Ectodermal cell (in vitro differentiated cells): ENCODE data around the gene AP5Z1.

Experiments
- H3K27ac ChIP-seq: 2 replicates; pipeline ENCODE4 v1.7.0; 2013; ENCODE audit warnings: mild to moderate bottlenecking, low read depth, low read length; ENCODE audit not compliant: insufficient read depth, poor library complexity, severe bottlenecking
- H3K27me3 ChIP-seq: 2 replicates; pipeline ENCODE4 v1.7.0; 2013; ENCODE audit warnings: mild to moderate bottlenecking, low read length; ENCODE audit not compliant: insufficient read depth, control insufficient read depth, poor library complexity, severe bottlenecking
- H3K36me3 ChIP-seq: one replicate; pipeline ENCODE4 v1.7.0; 2013; ENCODE audit warnings: low read length; ENCODE audit not compliant: control insufficient read depth, insufficient read depth
- H3K4me1 ChIP-seq: one replicate; pipeline ENCODE4 v1.7.0; 2013; ENCODE audit warnings: low read length; ENCODE audit not compliant: control insufficient read depth, insufficient read depth
- H3K4me3 ChIP-seq: 2 replicates; pipeline ENCODE4 v1.7.0; 2013; ENCODE audit warnings: low read depth, low read length, control low read depth; ENCODE audit not compliant: insufficient read depth
- H3K9me3 ChIP-seq: 2 replicates; pipeline ENCODE4 v1.7.0; 2013; ENCODE audit warnings: mild to moderate bottlenecking, low read length, moderate library complexity; ENCODE audit not compliant: control insufficient read depth
- WGBS, 2 experiments: methylation state at CpG; one replicate each; pipeline ENCODE4 v1.1.7; 2013; ENCODE audit warnings: missing lambda C conversion rate in 2 of 2; 5-methylcytosine and 5-hydroxymethylcytosine counted together

The AP5Z1 gene

GRCh38 chr7:4755045-4755444, 20.4 kb upstream of the AP5Z1 start:
- Histone ChIP-seq H3K4me1 (no peaks in the 10 kb centered on the region), H3K27me3 (no peaks in the 10 kb centered on the region), H3K9me3 (no peaks in the 10 kb centered on the region), H3K4me3 (no peak overlapping the region), H3K36me3 (peaks cover 26% of the 10 kb centered on the region), H3K27ac (no peak overlapping the region)
- 96% methylated on average over 24 of the region's 24 CpGs for WGBS, 2 experiments

- Histone ChIP-seq H3K9me3 (no peaks in the 10 kb centered on the region), H3K4me1 (no peaks in the 10 kb centered on the region), H3K36me3 (peaks cover 50% of the 10 kb centered on the region), H3K27ac (no peak overlapping the region), H3K4me3 (no peak overlapping the region), H3K27me3 (no peaks in the 10 kb centered on the region)
- WGBS, 2 experiments = 95 to 96% methylated on average over 19 of the region's 19 CpGs
These were observed 17.3 kb upstream of the AP5Z1 start for GRCh38 chr7:4758111-4758510.

GRCh38 chr7:4758791-4759190, 16.6 kb upstream of the AP5Z1 start:
- Histone ChIP-seq H3K36me3 (peaks cover 57% of the 10 kb centered on the region), H3K27ac (no peak overlapping the region), H3K4me1 (no peaks in the 10 kb centered on the region), H3K27me3 (no peaks in the 10 kb centered on the region), H3K9me3 (no peaks in the 10 kb centered on the region), H3K4me3 (no peak overlapping the region)
- WGBS, 2 experiments = 94 to 95% methylated on average over 29 of the region's 29 CpGs

- Histone ChIP-seq H3K27ac (no peak overlapping the region), H3K36me3 (peaks cover 58% of the 10 kb centered on the region), H3K4me3 (no peak overlapping the region), H3K27me3 (no peaks in the 10 kb centered on the region), H3K9me3 (no peaks in the 10 kb centered on the region), H3K4me1 (no peaks in the 10 kb centered on the region)
- 96 to 97% methylated on average over 40 of the region's 40 CpGs for WGBS, 2 experiments
These were observed 16.2 kb upstream of the AP5Z1 start for GRCh38 chr7:4759211-4759610.

DNA sequence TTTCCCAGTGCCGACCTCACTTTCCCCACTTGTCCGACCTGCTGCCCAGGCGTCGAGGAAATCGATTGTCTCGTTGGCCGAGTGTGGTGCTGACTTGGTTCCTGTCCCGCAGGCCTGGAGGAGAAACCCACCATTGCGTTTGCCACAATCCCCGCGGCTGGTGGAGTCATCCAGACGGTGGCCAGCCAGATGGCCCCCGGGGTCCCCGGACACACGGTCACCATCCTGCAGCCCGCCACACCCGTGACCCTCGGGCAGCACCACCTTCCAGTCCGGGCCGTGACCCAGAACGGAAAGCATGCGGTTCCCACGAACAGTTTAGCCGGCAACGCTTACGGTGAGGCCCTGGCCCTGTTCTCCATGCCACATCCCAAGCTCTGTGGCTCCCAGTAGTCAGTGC, 14.5 kb upstream of the AP5Z1 start:
- H3K9me3 ChIP-seq = no peaks in the 10 kb centered on the region
- H3K27ac ChIP-seq = no peak overlapping the region
- WGBS, 2 experiments = 96 to 97% methylated on average over 26 of the region's 26 CpGs
- peaks cover 45% of the 10 kb centered on the region for H3K36me3 ChIP-seq
- no peaks in the 10 kb centered on the region for H3K27me3 ChIP-seq
- no peaks in the 10 kb centered on the region for H3K4me1 ChIP-seq
- H3K4me3 ChIP-seq = no peak overlapping the region

- no peaks in the 10 kb centered on the region for H3K27me3 ChIP-seq
- H3K4me1 ChIP-seq = no peaks in the 10 kb centered on the region
- H3K27ac ChIP-seq = no peak overlapping the region
- peaks cover 35% of the 10 kb centered on the region for H3K36me3 ChIP-seq
- H3K9me3 ChIP-seq = no peaks in the 10 kb centered on the region
- no peak overlapping the region for H3K4me3 ChIP-seq
- WGBS, 2 experiments = 95 to 97% methylated on average over 54 of the region's 54 CpGs
These were observed 13.0 kb upstream of the AP5Z1 start for GRCh38 chr7:4762121-4763055.

DNA sequence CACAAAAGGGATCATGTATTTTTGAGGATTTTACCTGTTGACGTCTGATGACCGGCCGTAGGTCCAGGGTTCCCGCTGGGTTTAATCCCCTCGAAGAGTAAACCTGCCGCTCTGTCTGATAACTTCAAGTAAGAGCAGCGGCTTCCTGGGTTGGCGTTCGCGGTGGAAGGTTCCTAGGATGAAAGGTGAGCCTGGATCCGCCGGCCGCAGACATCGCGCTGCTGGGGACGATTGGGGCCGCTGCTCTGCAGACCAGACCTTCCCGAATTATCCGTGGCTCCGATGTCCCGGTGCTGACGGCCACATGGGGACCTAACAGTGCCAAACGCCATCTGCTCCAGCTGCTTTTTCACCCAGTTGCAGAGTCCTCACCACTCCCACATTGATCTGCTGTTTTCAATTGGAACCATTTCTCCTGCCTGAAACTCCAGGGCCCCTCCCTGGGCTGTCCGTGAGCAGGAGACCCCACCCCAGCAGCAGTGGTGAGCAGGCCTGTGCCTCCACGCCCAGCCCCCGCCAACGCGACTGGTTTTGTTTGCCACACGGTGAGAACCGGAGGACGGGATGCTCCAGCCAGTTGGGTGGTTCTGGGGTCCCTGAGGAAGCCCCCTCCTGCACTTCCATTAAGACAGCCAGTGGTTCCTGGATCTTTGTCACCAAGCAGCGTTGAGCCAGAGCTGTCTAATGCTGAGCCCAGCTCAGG, 12.2 kb upstream of the AP5Z1 start:
- no peaks in the 10 kb centered on the region for H3K27me3 ChIP-seq
- 95 to 96% methylated on average over 32 of the region's 32 CpGs for WGBS, 2 experiments
- H3K4me1 ChIP-seq = no peaks in the 10 kb centered on the region
- peaks cover 35% of the 10 kb centered on the region for H3K36me3 ChIP-seq
- H3K9me3 ChIP-seq = no peaks in the 10 kb centered on the region
- no peak overlapping the region for H3K4me3 ChIP-seq
- H3K27ac ChIP-seq = no peak overlapping the region

- no peaks in the 10 kb centered on the region for H3K27me3 ChIP-seq
- 94 to 95% methylated on average over 21 of the region's 21 CpGs for WGBS, 2 experiments
- H3K4me3 ChIP-seq = no peak overlapping the region
- H3K4me1 ChIP-seq = no peaks in the 10 kb centered on the region
- no peaks in the 10 kb centered on the region for H3K9me3 ChIP-seq
- H3K27ac ChIP-seq = no peak overlapping the region
- peaks cover 35% of the 10 kb centered on the region for H3K36me3 ChIP-seq
These were observed 11.6 kb upstream of the AP5Z1 start for GRCh38 chr7:4763794-4764185.

- Histone ChIP-seq H3K4me3 (no peak overlapping the region), H3K9me3 (no peaks in the 10 kb centered on the region), H3K36me3 (peaks cover 35% of the 10 kb centered on the region), H3K4me1 (no peaks in the 10 kb centered on the region), H3K27ac (no peak overlapping the region), H3K27me3 (no peaks in the 10 kb centered on the region)
- WGBS, 2 experiments = 95 to 96% methylated on average over 35 of the region's 35 CpGs
These were observed 10.9 kb upstream of the AP5Z1 start for GRCh38 chr7:4764402-4765007.
